ENCODE measurements around the gene NRIP3.

The NRIP3 gene

GRCh38 chr11:9003573-9004182 is at the start of gene NRIP3:
Gene NRIP3, minus strand, starts transcription at chr11:9004001. Its CDS starts 66 bp downstream, at chr11:9003935.
- no peak for TF ChIP-seq CTCF (conservative IDR thresholded peaks at IDR 0.05; ENCODE audit: control insufficient read depth, insufficient read depth, low read depth, low read length)
- peak within 1 kb of the TSS; percentile 35 for H3K4me3 ChIP-seq (ENCODE audit: control insufficient read depth, low read depth, low read length)
- peak; percentile 30 for DNase-seq (ENCODE audit: low read depth)

- H3K4me3 ChIP-seq (ENCODE audit: control insufficient read depth, low read depth, low read length) = no peak overlapping the region
- no peak for TF ChIP-seq CTCF (conservative IDR thresholded peaks at IDR 0.05; ENCODE audit: control insufficient read depth, insufficient read depth, low read depth, low read length)
- DNase-seq (ENCODE audit: low read depth) = no peak
Measured at GRCh38 chr11:9052316-9052715, 48.5 kb upstream of the NRIP3 start.

- H3K4me3 ChIP-seq (ENCODE audit: control insufficient read depth, low read depth, low read length) = no peak overlapping the region
- TF ChIP-seq CTCF (conservative IDR thresholded peaks at IDR 0.05; ENCODE audit: control insufficient read depth, insufficient read depth, low read depth, low read length) = no peak
- no peak for DNase-seq (ENCODE audit: low read depth)
Measured at GRCh38 chr11:9049959-9050358, 46.2 kb upstream of the NRIP3 start.

GRCh38 chr11:9047964-9048523 is 44.2 kb upstream of the NRIP3 start:
- no peak overlapping the region for H3K4me3 ChIP-seq (ENCODE audit: control insufficient read depth, low read depth, low read length)
- TF ChIP-seq CTCF (conservative IDR thresholded peaks at IDR 0.05; ENCODE audit: control insufficient read depth, insufficient read depth, low read depth, low read length) = no peak
- DNase-seq (ENCODE audit: low read depth) = peak; percentile 68

- DNase-seq (ENCODE audit: low read depth) = no peak
- no peak overlapping the region for H3K4me3 ChIP-seq (ENCODE audit: control insufficient read depth, low read depth, low read length)
- no peak for TF ChIP-seq CTCF (conservative IDR thresholded peaks at IDR 0.05; ENCODE audit: control insufficient read depth, insufficient read depth, low read depth, low read length)
Measured at GRCh38 chr11:9046481-9046880, 42.7 kb upstream of the NRIP3 start.

GRCh38 chr11:9042488-9042887 is 38.7 kb upstream of the NRIP3 start:
- no peak for TF ChIP-seq CTCF (conservative IDR thresholded peaks at IDR 0.05; ENCODE audit: control insufficient read depth, insufficient read depth, low read depth, low read length)
- H3K4me3 ChIP-seq (ENCODE audit: control insufficient read depth, low read depth, low read length) = no peak overlapping the region
- no peak for DNase-seq (ENCODE audit: low read depth)
